NT2/D1 (cell line): ENCODE results near the gene ZBTB46.

Source experiments
- DNase-seq: peaks from one replicate; pipeline ENCODE4 v3.0.0-alpha.2; 2011; ENCODE audit warnings: low read depth, low spot score
- H3K27me3 ChIP-seq: 2 replicates; pipeline ENCODE4 v1.6.0; 2011; ENCODE audit warnings: mild to moderate bottlenecking; ENCODE audit not compliant: insufficient read length, insufficient read depth
- H3K36me3 ChIP-seq: 2 replicates; pipeline ENCODE4 v1.6.1; 2011; ENCODE audit warnings: mild to moderate bottlenecking, low read length, mixed read lengths; ENCODE audit not compliant: insufficient read depth, insufficient read length
- H3K4me1 ChIP-seq: 2 replicates; pipeline ENCODE4 v1.5.1; 2011; ENCODE audit not compliant: insufficient read depth, insufficient read length
- H3K4me3 ChIP-seq: 2 replicates; pipeline ENCODE4 v1.5.1; 2011; ENCODE audit warnings: low read depth; ENCODE audit not compliant: insufficient read length
- H3K9ac ChIP-seq: 2 replicates; pipeline ENCODE4 v1.6.0; 2011; ENCODE audit warnings: low read depth; ENCODE audit not compliant: insufficient read length
- H3K9me3 ChIP-seq: 2 replicates; pipeline ENCODE4 v1.5.1; 2011; ENCODE audit warnings: mild to moderate bottlenecking, low read length; ENCODE audit not compliant: insufficient read depth
- SUZ12 ChIP-seq: IDR thresholded peaks from 2 replicates; pipeline ENCODE4 v1.6.1; 2011; ENCODE audit not compliant: insufficient read length, insufficient read depth; ENCODE audit errors: extremely low read depth
- YY1 ChIP-seq: IDR thresholded peaks from 2 replicates; pipeline ENCODE4 v1.6.1; 2011; ENCODE audit not compliant: insufficient read length, insufficient read depth
- ZNF274 ChIP-seq: IDR thresholded peaks from 2 replicates; pipeline ENCODE4 v1.6.1; 2011; ENCODE audit warnings: mild to moderate bottlenecking, low read depth, low read length

The ZBTB46 gene

GRCh38 chr20:63860325-63861051, 29.4 kb upstream of the ZBTB46 start:
- Histone ChIP-seq H3K4me1 (peaks cover 52% of the 10 kb centered on the region), H3K4me3 (no peak overlapping the region), H3K27me3 (no peaks in the 10 kb centered on the region), H3K9me3 (no peaks in the 10 kb centered on the region), H3K36me3 (peaks cover 45% of the 10 kb centered on the region), H3K9ac (peak overlapping the region; percentile 6)
- TF ChIP-seq ZNF274 (no peak), YY1 (no peak), SUZ12 (no peak)
- DNase-seq: no peak

DNA sequence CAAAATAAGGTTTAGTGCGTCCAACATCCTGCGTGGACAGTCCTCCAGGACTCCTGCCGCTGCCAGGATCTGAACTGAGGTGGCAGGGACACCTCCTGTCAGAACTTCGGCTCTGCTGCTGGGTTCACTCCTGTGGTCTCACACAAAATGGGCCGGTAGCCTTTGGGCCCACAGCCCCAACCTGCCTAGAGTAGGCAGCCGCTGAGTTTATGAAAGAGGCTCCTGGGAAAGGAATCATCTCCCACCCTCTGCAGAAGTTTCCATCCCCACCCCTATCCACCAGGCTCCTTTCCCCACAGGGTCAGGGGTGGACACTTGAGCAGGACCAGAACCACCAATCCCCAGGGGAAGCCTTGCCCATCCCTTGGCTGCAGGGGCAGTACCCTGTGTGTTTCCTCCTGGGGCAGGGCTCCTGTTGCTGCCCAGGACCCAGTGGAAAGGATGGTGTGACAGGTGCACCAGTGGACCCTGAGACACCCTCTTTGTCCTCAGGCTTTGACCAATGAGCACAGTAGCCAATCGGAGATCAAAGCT, 28.2 kb upstream of the ZBTB46 start:
- no peak for TF ChIP-seq ZNF274
- no peak for TF ChIP-seq SUZ12
- no peak for TF ChIP-seq YY1
- peaks cover 54% of the 10 kb centered on the region for H3K4me1 ChIP-seq
- no peaks in the 10 kb centered on the region for H3K9me3 ChIP-seq
- DNase-seq: no peak
- peaks cover 45% of the 10 kb centered on the region for H3K36me3 ChIP-seq
- peak overlapping the region; percentile 77 for H3K9ac ChIP-seq
- no peaks in the 10 kb centered on the region for H3K27me3 ChIP-seq
- H3K4me3 ChIP-seq: peak overlapping the region; percentile 13

- Histone ChIP-seq H3K27me3 (no peaks in the 10 kb centered on the region), H3K9ac (peak overlapping the region; percentile 77), H3K4me3 (peak overlapping the region; percentile 13), H3K4me1 (peaks cover 53% of the 10 kb centered on the region), H3K9me3 (no peaks in the 10 kb centered on the region), H3K36me3 (peaks cover 40% of the 10 kb centered on the region)
- peak; percentile 56 for DNase-seq
- TF ChIP-seq SUZ12 (no peak), YY1 (peak; percentile 21)
Observed at GRCh38 chr20:63858393-63859165, 27.5 kb upstream of the ZBTB46 start.

DNA sequence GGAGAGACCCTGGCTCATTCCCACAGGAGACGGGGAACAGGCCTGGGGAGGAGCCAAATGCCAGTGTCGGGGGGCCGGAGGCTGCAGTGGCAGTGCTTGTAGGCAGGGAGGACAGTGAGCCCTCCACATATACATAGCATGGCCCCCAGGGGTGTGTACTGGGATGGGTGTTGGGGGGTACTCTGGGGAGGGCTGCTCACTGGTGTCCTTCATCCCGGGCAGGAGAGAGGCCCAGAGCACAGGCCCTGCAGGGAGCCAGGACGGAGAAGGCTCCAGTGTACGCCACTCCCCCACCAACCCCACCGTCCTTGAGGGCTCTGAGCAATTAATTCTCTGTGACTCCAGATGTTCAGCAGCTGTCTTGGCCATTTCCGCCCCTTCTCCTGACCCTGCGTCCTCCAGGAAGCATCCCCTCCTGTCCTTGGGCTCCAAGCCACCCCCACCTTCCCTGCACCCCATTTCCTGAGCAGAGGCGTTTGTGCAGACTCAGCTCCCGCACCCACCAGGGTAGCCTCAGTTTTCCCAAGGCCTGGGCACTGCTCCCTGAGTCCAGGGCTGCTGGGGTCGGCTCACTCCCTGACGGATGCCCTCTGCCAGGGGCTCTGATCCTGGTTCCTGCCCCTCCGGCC, 26.8 kb upstream of the ZBTB46 start:
- Histone ChIP-seq H3K36me3 (peaks cover 33% of the 10 kb centered on the region), H3K4me3 (no peak overlapping the region), H3K9ac (peak overlapping the region; percentile 77), H3K27me3 (no peaks in the 10 kb centered on the region), H3K9me3 (no peaks in the 10 kb centered on the region), H3K4me1 (peaks cover 55% of the 10 kb centered on the region)
- no peak for DNase-seq
- TF ChIP-seq YY1 (no peak), ZNF274 (no peak), SUZ12 (no peak)

GRCh38 chr20:63856098-63856511, 25.0 kb upstream of the ZBTB46 start:
- peak overlapping the region; percentile 82 for H3K9ac ChIP-seq
- TF ChIP-seq YY1: no peak
- no peaks in the 10 kb centered on the region for H3K9me3 ChIP-seq
- no peaks in the 10 kb centered on the region for H3K27me3 ChIP-seq
- no peak overlapping the region for H3K4me3 ChIP-seq
- peaks cover 50% of the 10 kb centered on the region for H3K4me1 ChIP-seq
- no peak for DNase-seq
- H3K36me3 ChIP-seq: peaks cover 16% of the 10 kb centered on the region

DNA sequence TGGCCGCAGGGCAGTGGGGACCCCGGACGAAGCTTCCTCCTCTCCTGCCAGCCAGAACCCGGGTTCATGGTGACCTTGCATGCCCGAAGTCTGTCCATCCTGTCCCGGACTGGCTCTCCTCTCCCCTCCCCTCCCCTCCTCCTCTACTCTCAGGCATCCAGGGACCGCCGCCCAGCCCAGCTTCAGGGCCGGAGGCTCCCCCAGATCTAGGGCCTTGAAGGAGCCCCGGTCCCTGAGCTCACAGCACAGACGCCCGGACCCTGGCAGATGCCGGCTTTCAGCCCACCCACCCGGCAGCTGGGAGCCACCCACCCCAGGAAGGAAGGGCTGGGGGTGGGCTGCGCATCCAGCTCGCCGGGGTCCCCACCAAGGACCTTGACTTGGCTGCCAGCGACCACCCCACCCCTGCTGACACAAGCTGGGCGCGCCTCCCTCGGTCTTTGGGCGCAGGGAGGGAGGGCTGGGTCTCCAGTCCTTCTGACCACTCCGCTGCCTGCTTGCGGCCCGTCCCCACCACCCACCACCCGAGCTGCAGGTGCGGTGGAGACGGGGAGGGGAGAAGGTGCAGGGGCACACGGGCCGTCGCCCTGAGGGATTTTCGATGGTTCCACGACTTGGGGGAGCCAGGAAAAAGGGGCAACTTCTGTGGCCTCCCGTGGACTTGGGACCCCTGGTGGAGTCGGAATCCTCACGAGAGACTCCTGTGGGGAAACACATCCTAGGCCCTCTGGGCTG, 24.5 kb upstream of the ZBTB46 start:
- TF ChIP-seq SUZ12 (no peak), YY1 (no peak), ZNF274 (no peak)
- no peak for DNase-seq
- Histone ChIP-seq H3K9me3 (no peaks in the 10 kb centered on the region), H3K27me3 (no peaks in the 10 kb centered on the region), H3K4me1 (peaks cover 54% of the 10 kb centered on the region), H3K36me3 (peaks cover 10% of the 10 kb centered on the region), H3K4me3 (peak overlapping the region; percentile 39), H3K9ac (peak overlapping the region; percentile 82)
